Esophagus muscularis mucosa (tissue), 4 donors: ENCODE data around the gene CDK5RAP2. TPM values are rescaled to one million over a fixed set of nuclear protein-coding genes. Genes with fewer than 3 reads are reported as not detected.

ENCODE experiments used
- DNase-seq: peaks from one replicate; pipeline ENCODE4 v3.0.0-alpha.2; 2017; ENCODE audit errors: extremely low spot score
- H3K27ac ChIP-seq, 4 donors: fragments of 200-600 bp; sonication (generic); replicated peaks in 1 of 4; 1 replicate in 3 of 4; 2 replicates in 1 of 4; pipeline ENCODE4 v1.5.1; 2016 to 2019; ENCODE audit warnings: mild to moderate bottlenecking in 1 of 4
- H3K27me3 ChIP-seq, 4 donors: fragments of 200-600 bp; sonication (generic); one replicate each; pipeline versions ENCODE4 v1.5.1 to v1.6.0; 2016 to 2019
- H3K36me3 ChIP-seq, 4 donors: fragments of 200-600 bp; sonication (generic); one replicate each; pipeline ENCODE4 v1.5.1; 2016 to 2019
- H3K4me1 ChIP-seq, 4 donors: fragments of 200-600 bp; sonication (generic); one replicate each; pipeline ENCODE4 v1.5.1; 2016 to 2019
- H3K4me3 ChIP-seq, 4 donors: fragments of 200-600 bp; sonication (generic); 1 replicate in 2 of 4; 2 replicates in 2 of 4; pipeline ENCODE4 v1.5.1; 2016 to 2019; ENCODE audit warnings: mild to moderate bottlenecking in 4 of 4, moderate library complexity in 1 of 4
- H3K9me3 ChIP-seq, 4 donors: fragments of 200-600 bp; sonication (generic); 1 replicate in 3 of 4; 2 replicates in 1 of 4; pipeline ENCODE4 v1.5.1; 2016 to 2019
- CTCF ChIP-seq, 3 experiments: fragments of 200-600 bp in 2 of 3; fragments of 450-650 bp in 1 of 3; sonication (generic) in 2 of 3; IDR thresholded peaks; one replicate each; pipeline ENCODE4 v1.5.1; 2017 to 2019; ENCODE audit warnings: antibody characterized with exemption in 3 of 3, mild to moderate bottlenecking in 2 of 3, moderate library complexity in 1 of 3
- EP300 ChIP-seq: sonication (generic); formaldehyde crosslinking; IDR thresholded peaks from one replicate; pipeline ENCODE4 v1.6.1; 2017; ENCODE audit warnings: antibody characterized with exemption
- POLR2A ChIP-seq: fragments of 450-650 bp; IDR thresholded peaks from one replicate; pipeline ENCODE4 v1.6.1; 2017; ENCODE audit warnings: antibody characterized with exemption, moderate library complexity, mild to moderate bottlenecking, low read depth
- POLR2AphosphoS5 ChIP-seq, 2 donors: sonication (generic); formaldehyde crosslinking; IDR thresholded peaks; one replicate each; pipeline ENCODE4 v1.6.1; 2017; ENCODE audit warnings: antibody characterized with exemption in 2 of 2
- WGBS: methylation state at CpG from one replicate; pipeline ENCODE4 v1.1.5; 2018; 5-methylcytosine and 5-hydroxymethylcytosine counted together
- intact Hi-C: fragments of 100-400 bp; cut with DNase I; formaldehyde crosslinking; loops from one replicate; pipeline ENCODE4 v1.15.1; 2023
- total RNA-seq, 4 donors: library from RNA; depleted of rRNA; stranded (reverse); fragments of >200 nt; gene quantifications; one replicate each; pipeline versions ENCODE4 v1.1.0 to v1.2.1, GENCODE V29; 2016

Gene CDK5RAP2
- total RNA-seq, 4 donors from 2014 or later, result 34.6 to 38.6 (median 36.7) TPM

- Histone ChIP-seq H3K9me3 (no peaks in the 10 kb centered on the region), H3K4me1 (peaks cover 7 to 12% (median 11%) of the 10 kb centered on the region in 4 donors), H3K27ac (no peak overlapping the region), H3K4me3 (no peak overlapping the region), H3K27me3 (no peaks in the 10 kb centered on the region), H3K36me3 (peaks cover 11 to 56% (median 52%) of the 10 kb centered on the region in 4 donors)
- TF ChIP-seq POLR2AphosphoS5 (IDR thresholded peaks at IDR 0.05), result no peak
- TF ChIP-seq POLR2A, result no peak
- intact Hi-C loops, result no loop called here
- no peak for DNase-seq
- WGBS, result 90% methylated on average over 24 of the region's 24 CpGs
These were observed 191.7 kb downstream of the CDK5RAP2 start for GRCh38 chr9:120388003-120388855.

GRCh38 chr9:120387257-120388002 lies 192.5 kb downstream of the CDK5RAP2 start:
- 89% methylated on average over 14 of the region's 14 CpGs for WGBS
- no peak overlapping the region for H3K27ac ChIP-seq
- intact Hi-C loops, result no loop called here

GRCh38 chr9:120386390-120387131 lies 193.4 kb downstream of the CDK5RAP2 start:
- WGBS, result 53% methylated on average over 11 of the region's 11 CpGs

More at GRCh38 chr9:120387257-120388002, 192.5 kb downstream of the CDK5RAP2 start:
- Histone ChIP-seq H3K4me1 (peaks cover 7 to 12% (median 11%) of the 10 kb centered on the region in 4 donors), H3K36me3 (peaks cover 10 to 48% (median 44%) of the 10 kb centered on the region in 4 donors), H3K9me3 (no peaks in the 10 kb centered on the region), H3K27me3 (no peaks in the 10 kb centered on the region), H3K4me3 (no peak overlapping the region)
- no peak for DNase-seq
- TF ChIP-seq POLR2A (no peak), POLR2AphosphoS5 (IDR thresholded peaks at IDR 0.05) (no peak), CTCF (IDR thresholded peaks at IDR 0.05) (no peak), EP300 (no peak)

GRCh38 chr9:120385606-120386389 lies 194.2 kb downstream of the CDK5RAP2 start:
- no peak overlapping the region for H3K4me3 ChIP-seq
- DNase-seq, result no peak
- peaks cover 7 to 12% (median 11%) of the 10 kb centered on the region in 4 donors for H3K4me1 ChIP-seq
- H3K27me3 ChIP-seq, result no peaks in the 10 kb centered on the region
- peaks cover 10 to 32% (median 27%) of the 10 kb centered on the region in 4 donors for H3K36me3 ChIP-seq
- no peak overlapping the region for H3K27ac ChIP-seq
- WGBS, result 96% methylated on average over 16 of the region's 16 CpGs
- TF ChIP-seq POLR2AphosphoS5 (IDR thresholded peaks at IDR 0.05), result no peak
- no peak for TF ChIP-seq CTCF (IDR thresholded peaks at IDR 0.05)
- TF ChIP-seq POLR2A, result no peak
- intact Hi-C loops, result no loop called here
- H3K9me3 ChIP-seq, result no peaks in the 10 kb centered on the region

More at GRCh38 chr9:120386390-120387131, 193.4 kb downstream of the CDK5RAP2 start:
- peaks cover 7 to 12% (median 11%) of the 10 kb centered on the region in 4 donors for H3K4me1 ChIP-seq
- H3K4me3 ChIP-seq, result no peak overlapping the region
- no peaks in the 10 kb centered on the region for H3K9me3 ChIP-seq
- no peak for DNase-seq
- no peak for TF ChIP-seq CTCF (IDR thresholded peaks at IDR 0.05)
- no peak for TF ChIP-seq POLR2AphosphoS5 (IDR thresholded peaks at IDR 0.05)
- no peak for TF ChIP-seq EP300
- TF ChIP-seq POLR2A, result no peak
- no peak overlapping the region for H3K27ac ChIP-seq
- no peaks in the 10 kb centered on the region for H3K27me3 ChIP-seq
- intact Hi-C loops, result no loop called here
- H3K36me3 ChIP-seq, result peaks cover 10 to 40% (median 35%) of the 10 kb centered on the region in 4 donors
